Panc1 (cell line): Measurements from ENCODE around the gene PIEZO1.

ENCODE experiments used
- POLR2AphosphoS5 ChIP-seq: IDR thresholded peaks from 2 replicates; pipeline ENCODE4 v1.6.1; 2012; ENCODE audit warnings: mild to moderate bottlenecking, low read depth, low read length, moderate library complexity
- SIN3A ChIP-seq: IDR thresholded peaks from 2 replicates; pipeline ENCODE4 v1.6.1; 2012; ENCODE audit warnings: low read depth, mild to moderate bottlenecking, low read length, moderate library complexity, borderline replicate concordance; ENCODE audit not compliant: insufficient read depth
- TCF7L2 ChIP-seq: IDR thresholded peaks from 2 replicates; pipeline ENCODE4 v1.6.1; 2011; ENCODE audit warnings: mild to moderate bottlenecking, low read depth, low read length, inconsistent platforms
- TF ChIP-seq, protein P1 (sequence below), 2 experiments: IDR thresholded peaks; 2 replicates each; pipeline ENCODE4 v1.6.1; 2011 to 2012; ENCODE audit warnings: low read depth in 2 of 2, control low read depth in 1 of 2, low read length in 1 of 2, mild to moderate bottlenecking in 1 of 2, moderate library complexity in 1 of 2; ENCODE audit not compliant: insufficient read depth in 1 of 2
- TF ChIP-seq, protein P2 (sequence below): fragments of 450-650 bp; IDR thresholded peaks from 2 replicates; pipeline ENCODE4 v1.5.1; 2017; ENCODE audit warnings: mild to moderate bottlenecking

DNA sequence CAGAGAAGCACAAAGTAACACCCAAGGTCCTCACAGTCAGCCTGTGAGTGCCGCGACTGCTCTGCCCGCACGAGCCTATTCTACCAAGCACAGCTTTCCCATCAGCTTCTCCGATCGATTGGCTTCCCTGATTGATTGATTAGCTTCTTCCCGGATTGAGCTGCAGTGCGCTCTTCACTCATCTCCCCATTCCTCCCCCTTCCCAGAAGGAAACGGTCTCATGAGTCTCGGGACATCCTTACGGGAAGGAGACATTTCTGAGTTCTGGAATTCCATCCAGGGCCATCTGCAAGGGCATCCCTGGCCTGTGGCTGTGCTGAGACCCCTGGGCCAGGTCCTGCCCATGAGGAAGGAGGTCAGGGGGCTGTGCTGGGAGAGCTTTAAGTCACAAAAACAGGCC lies 18.0 kb downstream of the PIEZO1 start:
- TF ChIP-seq, protein P1, sequence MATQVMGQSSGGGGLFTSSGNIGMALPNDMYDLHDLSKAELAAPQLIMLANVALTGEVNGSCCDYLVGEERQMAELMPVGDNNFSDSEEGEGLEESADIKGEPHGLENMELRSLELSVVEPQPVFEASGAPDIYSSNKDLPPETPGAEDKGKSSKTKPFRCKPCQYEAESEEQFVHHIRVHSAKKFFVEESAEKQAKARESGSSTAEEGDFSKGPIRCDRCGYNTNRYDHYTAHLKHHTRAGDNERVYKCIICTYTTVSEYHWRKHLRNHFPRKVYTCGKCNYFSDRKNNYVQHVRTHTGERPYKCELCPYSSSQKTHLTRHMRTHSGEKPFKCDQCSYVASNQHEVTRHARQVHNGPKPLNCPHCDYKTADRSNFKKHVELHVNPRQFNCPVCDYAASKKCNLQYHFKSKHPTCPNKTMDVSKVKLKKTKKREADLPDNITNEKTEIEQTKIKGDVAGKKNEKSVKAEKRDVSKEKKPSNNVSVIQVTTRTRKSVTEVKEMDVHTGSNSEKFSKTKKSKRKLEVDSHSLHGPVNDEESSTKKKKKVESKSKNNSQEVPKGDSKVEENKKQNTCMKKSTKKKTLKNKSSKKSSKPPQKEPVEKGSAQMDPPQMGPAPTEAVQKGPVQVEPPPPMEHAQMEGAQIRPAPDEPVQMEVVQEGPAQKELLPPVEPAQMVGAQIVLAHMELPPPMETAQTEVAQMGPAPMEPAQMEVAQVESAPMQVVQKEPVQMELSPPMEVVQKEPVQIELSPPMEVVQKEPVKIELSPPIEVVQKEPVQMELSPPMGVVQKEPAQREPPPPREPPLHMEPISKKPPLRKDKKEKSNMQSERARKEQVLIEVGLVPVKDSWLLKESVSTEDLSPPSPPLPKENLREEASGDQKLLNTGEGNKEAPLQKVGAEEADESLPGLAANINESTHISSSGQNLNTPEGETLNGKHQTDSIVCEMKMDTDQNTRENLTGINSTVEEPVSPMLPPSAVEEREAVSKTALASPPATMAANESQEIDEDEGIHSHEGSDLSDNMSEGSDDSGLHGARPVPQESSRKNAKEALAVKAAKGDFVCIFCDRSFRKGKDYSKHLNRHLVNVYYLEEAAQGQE (IDR thresholded peaks at IDR 0.05; ENCODE audit: insufficient read depth in 1 of 2, low read depth in 2 of 2, low read length in 1 of 2) = no peak
- TF ChIP-seq, protein P2, sequence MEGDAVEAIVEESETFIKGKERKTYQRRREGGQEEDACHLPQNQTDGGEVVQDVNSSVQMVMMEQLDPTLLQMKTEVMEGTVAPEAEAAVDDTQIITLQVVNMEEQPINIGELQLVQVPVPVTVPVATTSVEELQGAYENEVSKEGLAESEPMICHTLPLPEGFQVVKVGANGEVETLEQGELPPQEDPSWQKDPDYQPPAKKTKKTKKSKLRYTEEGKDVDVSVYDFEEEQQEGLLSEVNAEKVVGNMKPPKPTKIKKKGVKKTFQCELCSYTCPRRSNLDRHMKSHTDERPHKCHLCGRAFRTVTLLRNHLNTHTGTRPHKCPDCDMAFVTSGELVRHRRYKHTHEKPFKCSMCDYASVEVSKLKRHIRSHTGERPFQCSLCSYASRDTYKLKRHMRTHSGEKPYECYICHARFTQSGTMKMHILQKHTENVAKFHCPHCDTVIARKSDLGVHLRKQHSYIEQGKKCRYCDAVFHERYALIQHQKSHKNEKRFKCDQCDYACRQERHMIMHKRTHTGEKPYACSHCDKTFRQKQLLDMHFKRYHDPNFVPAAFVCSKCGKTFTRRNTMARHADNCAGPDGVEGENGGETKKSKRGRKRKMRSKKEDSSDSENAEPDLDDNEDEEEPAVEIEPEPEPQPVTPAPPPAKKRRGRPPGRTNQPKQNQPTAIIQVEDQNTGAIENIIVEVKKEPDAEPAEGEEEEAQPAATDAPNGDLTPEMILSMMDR = no peak
- TF ChIP-seq POLR2AphosphoS5 (no peak), SIN3A (no peak), TCF7L2 (no peak)
